GM19463 (cell line): ENCODE measurements around the gene HPCA.

Source experiments
- ATAC-seq: cut with Tn5 transposase; IDR thresholded peaks from one replicate; pipeline ENCODE4 v1.9.1; 2021; ENCODE audit warnings: mild to moderate bottlenecking, moderate library complexity; ENCODE audit not compliant: unreplicated experiment

The HPCA gene

DNA sequence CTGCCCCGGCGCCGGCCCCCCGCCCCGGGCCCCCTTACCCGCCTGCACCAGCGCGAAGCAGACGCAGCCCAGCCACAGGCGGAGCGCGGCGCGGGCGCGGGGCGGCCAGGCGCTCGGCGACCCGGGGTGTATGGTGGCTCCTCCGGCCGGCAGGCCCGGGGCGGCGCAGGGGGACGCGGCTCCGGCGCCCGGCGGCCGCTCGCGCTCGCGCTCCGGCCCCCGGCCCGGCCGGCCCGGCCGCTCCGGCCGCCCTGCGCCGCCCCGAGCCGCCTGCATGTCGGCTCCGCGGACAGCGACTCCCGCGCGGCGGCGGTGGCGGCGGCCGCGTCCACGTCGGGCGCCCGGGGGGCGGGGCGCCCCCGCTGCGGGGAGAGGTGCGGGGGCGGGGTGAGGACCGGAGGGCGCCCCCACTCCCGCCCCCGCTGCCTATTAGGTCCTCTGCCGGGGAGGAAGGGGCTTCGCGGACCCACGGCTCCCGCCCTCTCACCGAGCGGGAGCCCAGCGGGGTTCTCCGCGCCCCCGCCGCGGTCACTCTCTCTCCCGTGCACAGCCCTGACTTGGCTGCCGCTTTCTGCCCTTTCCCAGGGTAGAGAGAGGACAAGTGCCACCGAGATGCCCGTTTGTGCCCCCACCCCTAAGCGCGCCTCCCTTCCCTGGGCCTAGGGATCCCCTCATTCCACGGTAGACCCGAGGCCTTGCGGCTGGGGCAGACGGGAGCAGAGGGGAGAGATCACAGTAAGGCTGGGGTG is 15.5 kb upstream of the HPCA start, which contains the start of gene FNDC5:
TSS of gene FNDC5 (minus strand) at position 298 of the 749 bp plus-strand sequence.
- no peak for ATAC-seq

DNA sequence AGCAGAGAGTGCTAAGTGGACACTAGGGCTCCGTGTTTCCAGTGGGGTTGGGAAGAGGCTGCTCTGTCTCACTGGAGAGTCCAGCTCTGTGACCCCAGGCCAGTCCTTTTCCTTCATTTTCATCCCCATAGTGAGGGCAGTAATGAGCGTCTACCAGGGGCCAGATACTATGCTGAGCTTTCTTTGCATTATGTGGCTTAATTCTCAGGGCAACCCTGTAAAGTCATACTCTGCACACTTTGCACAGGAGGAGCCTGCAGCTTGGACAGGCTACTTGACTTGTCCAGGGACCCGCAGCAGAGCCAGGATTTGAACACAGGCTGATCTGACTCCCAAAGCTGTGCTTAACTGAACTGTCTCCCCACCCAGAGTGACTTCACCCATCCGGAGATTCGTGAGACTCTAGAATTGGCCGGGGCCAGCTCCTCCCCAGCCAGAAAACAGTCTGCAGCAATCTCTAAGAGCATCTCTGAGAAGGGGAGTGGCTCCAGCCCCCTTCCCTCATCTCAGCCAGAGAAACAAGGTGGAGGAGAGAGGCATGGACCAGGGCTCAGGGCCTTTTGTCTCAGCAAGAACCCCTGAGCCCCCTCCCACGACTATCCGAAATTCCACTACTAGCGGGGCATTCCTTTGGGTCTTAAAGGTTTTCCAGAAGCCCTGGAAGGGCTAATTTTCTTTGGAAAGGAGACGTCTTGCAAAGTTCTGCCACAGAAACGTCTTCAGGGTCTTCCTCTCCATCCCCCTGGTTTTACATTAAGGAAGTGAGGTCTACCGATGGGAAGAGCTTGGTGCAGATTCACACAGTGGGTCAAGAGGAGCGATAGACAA is 14.7 kb upstream of the HPCA start:
- no peak for ATAC-seq

DNA sequence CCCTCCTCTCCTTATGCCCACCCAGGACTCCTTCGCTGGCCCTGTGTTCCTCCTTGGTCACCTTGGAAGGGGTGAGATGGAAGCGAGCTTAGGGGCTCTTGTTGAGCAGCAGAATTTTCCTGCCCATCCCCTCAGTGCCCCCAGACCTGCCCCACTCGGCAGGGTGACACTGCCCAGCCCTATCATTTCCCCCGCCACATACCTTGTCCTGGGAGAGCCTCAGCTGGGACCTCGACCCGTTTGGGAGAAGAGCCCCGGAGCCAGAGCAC is 14.2 kb upstream of the HPCA start:
- ATAC-seq, result no peak

DNA sequence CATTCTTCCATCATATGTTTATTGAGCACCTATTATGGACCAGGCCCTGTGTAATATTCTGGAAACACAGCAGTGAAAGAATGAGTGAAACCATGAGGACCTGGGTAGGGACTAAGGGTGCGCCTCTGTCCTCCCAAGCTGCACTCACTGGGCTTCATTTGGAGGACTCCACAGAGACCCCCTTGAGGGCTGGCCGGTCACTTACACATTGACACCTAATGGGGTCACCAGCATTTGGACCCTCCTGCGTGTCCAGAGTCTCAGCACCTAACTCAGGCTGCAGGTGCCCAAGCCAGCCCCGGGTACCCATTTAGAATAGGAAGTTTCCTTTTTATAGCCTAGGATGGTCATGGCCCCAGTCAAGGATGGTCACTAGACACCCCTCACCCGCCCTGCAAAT is 12.8 kb upstream of the HPCA start:
- no peak for ATAC-seq

DNA sequence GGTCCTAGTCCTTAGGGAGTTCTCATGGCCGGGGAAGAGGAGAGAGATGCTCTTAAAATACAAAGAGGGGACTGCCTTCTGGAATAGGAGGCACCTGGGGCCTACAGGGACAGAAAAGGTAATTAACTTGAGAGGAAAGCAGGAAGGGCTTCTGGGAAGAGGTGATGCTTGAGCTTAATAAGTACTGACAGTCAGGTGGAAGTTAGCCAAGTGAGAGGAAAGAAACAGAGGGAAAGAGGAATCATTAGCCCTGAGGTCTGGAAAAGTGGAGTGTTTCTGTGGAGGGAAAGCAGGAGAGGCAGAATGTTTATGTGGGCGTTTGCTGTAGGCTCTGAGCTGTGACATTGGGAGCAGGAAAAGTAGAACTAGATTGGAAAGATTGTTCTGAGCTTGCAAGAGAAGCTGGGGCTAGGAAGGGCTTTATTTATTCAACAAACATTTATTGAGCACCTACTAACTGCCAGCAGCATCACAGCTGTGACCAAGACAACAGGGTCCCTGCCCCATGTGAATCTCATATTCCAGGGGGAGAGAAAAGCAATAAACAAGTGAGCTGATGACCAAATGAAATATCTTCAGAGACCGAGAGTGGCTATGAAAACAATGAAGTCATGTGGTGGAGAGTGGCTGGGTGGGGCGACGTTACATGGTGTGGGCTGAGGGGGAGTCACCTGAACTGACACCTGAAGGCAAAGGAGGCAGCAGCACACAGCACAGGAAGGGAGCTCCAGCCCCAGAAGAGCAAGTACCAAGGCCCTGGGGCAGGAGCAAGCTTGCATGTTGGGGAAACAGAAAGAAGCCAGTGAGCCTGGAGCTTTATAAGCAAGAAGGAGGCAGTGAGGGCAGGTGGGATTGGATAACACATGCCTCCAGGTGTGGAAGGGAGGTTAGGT is 11.2 kb upstream of the HPCA start:
- ATAC-seq, result no peak

DNA sequence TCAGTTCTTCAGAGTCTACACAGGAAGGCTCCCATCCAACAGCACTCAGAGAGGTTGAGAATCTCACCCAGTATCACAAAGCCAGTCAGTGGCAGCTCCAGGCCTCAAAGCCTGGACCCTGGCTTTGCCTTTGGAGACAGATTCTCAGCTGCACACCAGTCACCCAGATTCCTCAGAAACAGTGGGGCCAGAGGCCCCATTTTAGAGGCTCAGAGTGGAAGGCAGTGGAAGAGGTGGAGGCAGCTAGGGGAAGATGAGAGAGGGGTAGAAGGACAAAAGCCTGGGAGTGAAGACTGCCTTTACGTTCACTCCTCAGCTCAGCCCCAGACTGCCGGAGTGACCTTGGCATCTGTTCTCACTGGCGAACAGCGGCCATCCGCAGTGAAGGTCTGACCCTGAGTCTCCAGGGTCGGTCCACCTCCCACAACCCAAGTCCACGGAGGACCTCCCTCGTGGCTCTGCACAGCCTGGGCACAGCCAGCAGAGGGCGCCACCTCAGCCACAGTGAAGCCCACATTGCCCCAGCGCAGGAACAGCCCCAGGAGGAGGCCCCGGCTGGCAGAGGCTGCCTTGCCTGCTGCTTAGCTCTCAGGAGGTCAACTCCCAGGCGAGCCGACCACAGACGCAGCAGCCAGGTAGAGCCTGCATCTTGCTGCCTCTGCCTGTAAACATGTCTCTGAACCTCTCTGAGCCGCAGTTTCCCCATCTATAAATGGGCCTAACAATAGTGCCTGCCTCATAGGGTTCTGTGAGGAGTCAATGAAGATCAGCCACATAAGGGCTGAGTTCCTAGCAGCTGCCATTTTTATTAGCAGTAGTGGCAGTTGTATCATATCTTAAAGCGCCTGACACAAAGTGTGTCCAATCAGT is 9.7 kb upstream of the HPCA start:
- no peak for ATAC-seq

DNA sequence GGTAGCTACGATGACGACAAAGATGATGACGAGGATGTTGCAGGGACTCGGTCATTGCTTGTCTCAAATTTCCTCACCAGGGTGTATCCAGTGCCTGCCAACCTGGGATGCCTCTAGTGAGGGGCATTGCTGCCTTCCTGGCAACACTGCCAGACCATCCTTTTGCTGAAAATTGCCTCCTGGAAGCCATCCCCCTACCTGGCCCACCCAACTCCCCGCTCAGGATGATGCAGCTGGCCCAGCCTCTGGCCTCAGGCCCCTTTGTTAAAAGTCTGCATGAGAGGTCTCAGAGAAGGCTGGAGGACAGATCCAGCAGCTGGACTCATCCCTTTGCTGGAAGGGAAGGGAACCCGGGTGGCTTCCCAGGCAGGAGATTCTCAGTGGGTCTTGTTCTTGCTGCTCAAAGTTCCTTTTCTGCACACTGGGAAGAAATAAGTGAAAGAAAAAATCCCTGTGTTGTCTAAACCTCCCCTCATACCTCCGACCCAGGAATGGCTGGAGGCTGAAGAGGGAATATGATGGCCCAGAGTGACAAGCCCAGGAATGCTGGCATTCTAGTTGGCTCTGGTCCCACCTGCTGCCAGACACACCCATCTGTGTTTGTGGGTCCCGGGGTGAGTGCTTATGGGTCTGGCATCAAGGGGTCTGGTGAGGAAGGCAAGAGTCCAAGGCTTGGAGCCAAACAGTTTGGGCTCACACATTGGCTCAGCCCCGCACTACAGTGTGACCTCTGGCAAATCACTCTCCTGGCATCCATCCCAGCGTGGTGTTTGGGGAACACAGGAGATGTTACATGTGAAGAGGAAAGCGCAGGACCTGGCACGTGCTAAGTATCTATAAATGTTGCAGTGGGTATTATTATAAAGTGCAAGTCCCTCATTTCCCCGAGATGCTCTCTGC is 8.8 kb upstream of the HPCA start:
- ATAC-seq, result no peak

DNA sequence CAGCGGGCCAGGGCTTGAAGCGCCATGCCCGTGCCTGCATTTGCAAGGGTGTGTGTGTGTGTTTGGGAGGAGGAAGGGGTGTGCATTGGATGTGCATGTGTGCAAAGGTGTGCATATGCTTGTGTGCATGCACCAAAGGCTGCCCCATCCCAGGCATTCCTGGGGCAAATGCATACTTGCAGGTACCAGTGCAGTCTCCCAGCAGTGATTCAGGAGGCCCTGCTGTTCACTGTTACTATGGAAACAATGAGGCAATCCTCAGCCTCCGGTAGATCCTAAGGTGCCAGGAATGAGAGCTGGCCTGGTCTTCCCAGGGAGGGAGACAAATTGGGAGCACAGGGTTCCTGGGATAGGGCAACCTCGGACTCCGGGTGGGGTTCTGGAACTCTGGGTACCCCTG is 8.1 kb upstream of the HPCA start:
- ATAC-seq, result no peak

DNA sequence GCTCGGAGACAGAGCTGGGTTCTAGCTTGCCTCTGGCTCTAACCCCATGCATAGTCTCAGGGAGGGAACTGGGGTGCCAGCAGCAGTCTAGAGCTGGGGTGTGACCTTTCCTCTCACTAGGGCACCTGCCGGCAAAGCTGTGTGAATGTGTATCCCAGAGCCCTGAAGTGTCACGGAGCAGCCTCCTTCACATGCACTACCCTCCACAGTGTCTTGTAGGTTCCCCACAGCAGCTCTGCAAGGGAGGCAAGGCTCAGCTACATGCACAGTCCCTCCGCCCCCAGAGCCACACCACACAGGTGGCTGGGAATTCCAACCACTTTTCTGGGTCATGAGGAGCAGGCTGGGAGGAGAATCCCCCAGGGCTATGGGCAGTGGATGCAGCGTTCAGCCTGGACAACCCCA is 7.7 kb upstream of the HPCA start:
- ATAC-seq, result no peak

DNA sequence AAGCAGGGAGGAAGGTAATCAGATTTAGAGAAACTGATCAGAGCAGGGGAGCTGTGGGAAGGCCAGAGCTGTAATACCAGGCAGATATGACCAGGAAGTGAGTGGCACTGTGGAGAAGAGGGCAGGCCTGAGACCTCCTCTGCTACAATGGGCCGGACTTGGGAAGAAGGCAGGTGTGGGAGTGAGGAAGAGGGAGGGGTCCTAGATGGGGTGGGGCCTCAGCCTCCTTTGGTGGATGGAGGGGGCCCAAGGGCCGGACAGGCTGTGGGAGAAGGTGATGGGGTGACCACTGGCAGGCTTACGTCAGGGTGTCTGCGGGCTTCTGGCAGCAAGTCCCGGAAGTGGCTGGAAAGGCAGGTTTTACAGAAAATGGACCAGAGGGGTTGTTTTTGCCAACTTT is 5.0 kb upstream of the HPCA start:
- no peak for ATAC-seq

DNA sequence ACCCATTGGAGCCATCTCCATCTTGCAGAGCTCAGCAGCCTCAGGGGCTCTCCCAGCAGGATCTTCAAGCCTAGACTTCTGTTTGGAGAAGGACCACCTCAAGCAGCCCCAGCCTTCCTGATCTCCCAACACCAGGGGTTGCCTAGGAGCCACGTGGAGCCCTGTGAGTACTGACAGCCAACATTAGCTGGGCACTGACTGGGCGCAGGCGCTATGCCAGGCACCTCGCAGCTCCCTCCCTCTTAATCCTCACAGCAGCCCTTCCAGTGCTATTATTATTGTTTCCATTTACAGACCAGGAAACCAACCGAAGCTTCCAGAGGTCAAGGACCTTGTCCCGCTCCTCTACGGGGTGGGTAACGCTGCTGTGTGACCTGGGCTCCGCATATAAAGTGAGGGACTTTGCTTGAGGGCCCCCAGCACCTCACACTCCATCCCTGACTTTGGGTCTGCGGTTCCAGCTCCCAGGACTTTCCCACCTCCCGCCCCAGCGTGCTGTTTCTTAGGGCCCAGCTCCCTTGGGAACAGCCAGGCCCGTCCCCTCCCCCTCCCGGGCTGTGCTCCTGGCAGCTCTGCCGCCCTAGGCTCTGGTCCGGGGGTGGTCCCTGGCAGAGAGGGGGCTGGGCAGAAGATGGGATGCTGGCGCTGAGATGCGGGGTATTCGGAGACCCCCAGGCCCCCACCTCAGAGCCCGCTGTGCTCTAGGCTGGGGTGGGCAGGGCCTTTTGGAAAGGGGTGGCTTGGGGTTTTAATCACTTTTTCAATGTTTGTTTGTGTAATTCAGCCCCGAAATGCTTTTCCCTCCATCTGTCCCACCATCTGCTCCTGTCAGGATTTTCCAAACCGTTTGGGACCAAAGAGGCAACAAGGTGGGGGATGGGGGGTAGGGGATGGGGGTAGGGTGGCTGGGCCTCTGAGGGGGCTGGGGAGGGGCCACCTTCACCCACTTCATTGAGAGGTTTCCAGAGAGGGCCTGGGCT is 4.1 kb upstream of the HPCA start:
- no peak for ATAC-seq

DNA sequence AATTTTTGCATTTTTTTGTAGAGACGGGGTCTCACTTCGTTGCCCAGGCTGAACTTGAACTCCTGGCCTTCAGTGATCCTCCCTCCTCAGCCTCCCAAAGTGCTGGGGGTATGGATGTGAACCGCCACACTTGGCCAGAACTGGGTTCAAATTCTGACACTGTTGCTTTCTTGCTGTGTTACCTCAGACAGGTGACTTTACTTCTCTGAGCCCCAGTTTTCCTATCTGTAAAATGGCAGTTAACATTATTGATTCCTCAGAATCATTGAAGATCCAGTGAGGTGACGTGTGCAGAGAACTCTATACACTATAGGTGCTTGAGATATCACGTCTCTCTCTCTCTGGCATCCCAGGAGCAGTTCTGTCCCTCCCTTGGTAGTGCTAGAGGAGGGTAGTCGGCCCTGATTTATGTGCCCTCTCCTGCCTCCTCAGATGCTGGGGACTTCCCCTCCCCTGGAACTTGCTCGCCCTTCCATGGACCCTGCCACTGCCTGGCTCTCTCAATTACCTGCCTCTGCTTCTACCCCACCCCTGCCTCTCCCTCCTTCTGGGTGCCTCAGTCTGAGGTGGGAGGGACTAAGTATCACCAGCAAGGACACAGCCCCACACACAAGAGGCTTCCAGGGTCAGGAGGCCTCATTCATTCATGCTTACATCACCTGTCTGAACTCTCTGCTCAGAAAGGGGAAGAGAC is 2.8 kb upstream of the HPCA start:
- ATAC-seq, result no peak

DNA sequence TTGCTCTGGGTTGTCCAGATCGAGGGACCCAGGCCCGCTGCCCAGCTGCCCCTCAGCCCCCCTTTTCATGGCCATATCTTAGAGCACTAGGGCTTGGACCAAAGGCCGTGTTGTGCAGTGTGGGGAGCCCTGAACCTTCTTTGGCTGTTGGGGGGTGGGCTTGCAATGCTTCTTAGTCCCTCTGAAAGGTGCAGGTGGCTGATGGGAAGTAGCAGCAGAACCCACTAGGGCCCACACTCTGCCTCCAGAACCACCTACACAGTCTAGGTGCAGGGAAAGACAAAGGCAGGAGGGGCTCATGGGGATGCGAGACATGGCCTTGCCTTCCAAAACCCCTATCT is 2.3 kb upstream of the HPCA start:
- ATAC-seq, result no peak

DNA sequence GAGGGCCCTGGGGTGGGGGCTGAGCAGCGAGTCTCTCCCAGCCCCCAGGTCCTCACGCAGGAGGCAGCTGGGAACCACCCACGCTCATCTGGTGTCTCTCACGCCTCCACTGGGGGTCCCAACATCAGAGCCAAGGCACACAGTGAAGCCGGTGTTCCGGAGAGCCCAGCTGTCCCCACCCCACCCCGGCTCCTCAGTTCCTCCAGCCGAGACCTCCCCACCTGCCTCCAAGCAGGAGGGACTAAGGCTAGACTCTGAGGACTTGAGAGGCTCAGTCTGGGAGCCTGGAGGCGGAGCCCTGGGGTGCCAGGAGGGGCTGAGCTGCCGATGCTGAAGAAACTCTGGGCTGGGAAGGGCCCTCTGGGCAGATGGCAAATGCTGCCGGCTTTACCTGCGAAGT is 1.6 kb upstream of the HPCA start:
- ATAC-seq, result no peak

DNA sequence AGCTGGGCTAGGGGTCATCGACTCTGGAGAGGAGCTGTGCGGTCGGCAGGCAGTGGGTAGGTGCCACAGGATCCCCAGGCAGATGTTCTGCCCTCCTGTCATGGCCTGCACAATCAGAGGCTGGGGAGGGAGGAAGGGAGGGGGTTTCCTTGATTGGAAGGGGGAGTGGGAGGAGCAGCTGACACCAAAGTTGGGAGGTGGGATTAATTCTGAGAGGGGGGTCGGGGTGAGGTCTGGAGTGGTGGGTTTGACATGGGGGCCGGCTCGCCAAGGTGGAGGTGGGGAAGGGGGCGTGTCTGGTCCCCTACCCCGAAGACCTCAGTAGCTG is 651 bp upstream of the HPCA start:
- ATAC-seq, result no peak

DNA sequence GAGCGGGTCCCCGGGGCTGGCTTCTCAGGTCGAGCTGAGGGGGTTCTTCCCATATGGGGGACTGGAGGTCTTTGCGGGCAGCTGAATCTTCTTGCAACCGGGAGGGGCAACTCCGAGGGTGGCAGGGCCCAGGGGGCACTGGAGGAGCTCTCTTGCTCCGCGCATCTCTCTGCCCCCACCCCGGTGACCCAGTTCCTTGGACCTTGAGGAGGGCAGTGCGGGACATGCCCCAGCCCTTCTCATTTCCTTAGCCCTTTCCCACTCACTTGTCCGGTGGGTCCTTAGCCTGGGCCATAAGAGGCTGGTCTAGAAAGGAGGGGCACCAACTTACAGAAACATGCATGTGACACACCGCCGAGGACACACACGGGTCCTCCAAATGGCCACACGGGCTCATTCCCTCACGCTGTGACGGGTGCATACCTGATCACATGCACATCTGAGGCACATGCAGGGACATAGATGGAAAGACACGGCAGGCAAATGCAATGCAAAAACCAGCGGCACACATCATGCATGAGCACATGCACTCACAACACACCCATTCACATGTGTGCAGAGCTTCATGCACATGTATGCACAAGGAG is 630 bp downstream of the HPCA start:
- no peak for ATAC-seq

DNA sequence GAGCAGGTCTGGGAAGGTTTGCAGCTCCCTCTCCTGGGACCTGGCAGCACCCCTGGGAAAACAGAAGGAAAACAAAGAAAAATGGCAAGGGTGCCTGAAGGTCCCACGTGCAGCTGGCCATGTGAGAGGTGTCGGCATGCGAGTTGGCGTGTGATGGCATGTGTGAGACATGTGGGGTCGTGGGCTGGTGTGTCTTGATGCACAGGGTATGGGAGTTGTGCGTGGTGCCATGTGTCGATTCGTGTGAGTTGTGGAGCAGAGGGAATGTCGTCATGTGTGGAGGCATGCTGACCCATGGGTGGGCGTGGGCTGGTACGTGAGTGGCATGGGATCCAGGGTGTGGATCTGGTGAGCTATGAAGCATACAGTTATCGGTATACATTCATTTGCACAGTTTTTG is 1.3 kb downstream of the HPCA start:
- ATAC-seq, result no peak

DNA sequence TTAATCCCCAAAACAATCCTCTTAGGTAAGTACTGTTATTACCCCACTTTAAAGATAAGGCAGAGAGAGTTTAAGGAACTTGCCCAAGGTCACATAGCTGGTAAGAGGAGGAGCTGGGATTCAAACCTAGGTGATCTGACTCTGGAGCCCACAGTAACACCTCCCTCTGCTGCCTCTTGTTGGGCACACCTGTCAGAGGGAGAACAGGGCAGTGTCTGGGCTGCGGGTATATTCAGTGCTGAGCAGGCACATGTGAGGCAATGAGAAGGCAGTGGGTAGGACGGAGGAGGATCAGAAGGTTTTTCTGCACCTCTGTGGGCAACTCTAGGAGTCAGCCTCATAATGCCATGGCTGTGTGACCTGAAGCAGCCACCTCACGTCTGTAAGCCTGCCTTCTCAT is 1.8 kb downstream of the HPCA start:
- ATAC-seq, result no peak
